ENCODE results near the gene PARD3B.

The PARD3B gene

GRCh38 chr2:205011031-205011430 lies 465.8 kb downstream of the PARD3B start:
- Histone ChIP-seq H3K27me3 (ENCODE audit: control insufficient read depth, insufficient read depth, low read length) (no peaks in the 10 kb centered on the region), H3K4me2 (ENCODE audit: low read length) (no peak overlapping the region), H3K4me3 (ENCODE audit: low read length) (no peak overlapping the region), H3K9ac (ENCODE audit: low read depth, low read length) (no peak overlapping the region), H3K4me1 (ENCODE audit: control insufficient read depth, insufficient read depth, low read length) (no peaks in the 10 kb centered on the region), H3K9me3 (replicated peaks; ENCODE audit: low read length) (no peaks in the 10 kb centered on the region), H3K36me3 (ENCODE audit: insufficient read depth, low read length) (no peaks in the 10 kb centered on the region)

GRCh38 chr2:205012961-205013360 lies 467.7 kb downstream of the PARD3B start:
- Histone ChIP-seq H3K36me3 (ENCODE audit: insufficient read depth, low read length) (no peaks in the 10 kb centered on the region), H3K27me3 (ENCODE audit: control insufficient read depth, insufficient read depth, low read length) (no peaks in the 10 kb centered on the region), H3K4me1 (ENCODE audit: control insufficient read depth, insufficient read depth, low read length) (no peaks in the 10 kb centered on the region), H3K4me2 (ENCODE audit: low read length) (no peak overlapping the region), H3K9ac (ENCODE audit: low read depth, low read length) (no peak overlapping the region), H3K4me3 (ENCODE audit: low read length) (no peak overlapping the region), H3K9me3 (replicated peaks; ENCODE audit: low read length) (no peaks in the 10 kb centered on the region)

- H3K27me3 ChIP-seq (ENCODE audit: control insufficient read depth, insufficient read depth, low read length), result no peaks in the 10 kb centered on the region
- H3K4me1 ChIP-seq (ENCODE audit: control insufficient read depth, insufficient read depth, low read length), result no peaks in the 10 kb centered on the region
- no peaks in the 10 kb centered on the region for H3K36me3 ChIP-seq (ENCODE audit: insufficient read depth, low read length)
- no peak overlapping the region for H3K4me3 ChIP-seq (ENCODE audit: low read length)
- no peak overlapping the region for H3K9ac ChIP-seq (ENCODE audit: low read depth, low read length)
- no peaks in the 10 kb centered on the region for H3K9me3 ChIP-seq (replicated peaks; ENCODE audit: low read length)
- H3K4me2 ChIP-seq (ENCODE audit: low read length), result no peak overlapping the region
These were observed 468.3 kb downstream of the PARD3B start for GRCh38 chr2:205013586-205013985.

- no peaks in the 10 kb centered on the region for H3K4me1 ChIP-seq (ENCODE audit: control insufficient read depth, insufficient read depth, low read length)
- no peak overlapping the region for H3K9ac ChIP-seq (ENCODE audit: low read depth, low read length)
- no peak overlapping the region for H3K4me2 ChIP-seq (ENCODE audit: low read length)
- H3K9me3 ChIP-seq (replicated peaks; ENCODE audit: low read length), result no peaks in the 10 kb centered on the region
- no peak overlapping the region for H3K4me3 ChIP-seq (ENCODE audit: low read length)
- H3K27me3 ChIP-seq (ENCODE audit: control insufficient read depth, insufficient read depth, low read length), result no peaks in the 10 kb centered on the region
- H3K36me3 ChIP-seq (ENCODE audit: insufficient read depth, low read length), result no peaks in the 10 kb centered on the region
These were observed 468.9 kb downstream of the PARD3B start for GRCh38 chr2:205014201-205014600.

- no peak overlapping the region for H3K9ac ChIP-seq (ENCODE audit: low read depth, low read length)
- no peaks in the 10 kb centered on the region for H3K27me3 ChIP-seq (ENCODE audit: control insufficient read depth, insufficient read depth, low read length)
- no peak overlapping the region for H3K4me2 ChIP-seq (ENCODE audit: low read length)
- H3K9me3 ChIP-seq (replicated peaks; ENCODE audit: low read length), result no peaks in the 10 kb centered on the region
- H3K4me3 ChIP-seq (ENCODE audit: low read length), result no peak overlapping the region
- no peaks in the 10 kb centered on the region for H3K4me1 ChIP-seq (ENCODE audit: control insufficient read depth, insufficient read depth, low read length)
- no peaks in the 10 kb centered on the region for H3K36me3 ChIP-seq (ENCODE audit: insufficient read depth, low read length)
These were observed 472.1 kb downstream of the PARD3B start for GRCh38 chr2:205017381-205017780.

GRCh38 chr2:205017912-205018311 lies 472.6 kb downstream of the PARD3B start:
- Histone ChIP-seq H3K36me3 (ENCODE audit: insufficient read depth, low read length) (no peaks in the 10 kb centered on the region), H3K27me3 (ENCODE audit: control insufficient read depth, insufficient read depth, low read length) (no peaks in the 10 kb centered on the region), H3K9me3 (replicated peaks; ENCODE audit: low read length) (no peaks in the 10 kb centered on the region), H3K4me3 (ENCODE audit: low read length) (no peak overlapping the region), H3K9ac (ENCODE audit: low read depth, low read length) (no peak overlapping the region), H3K4me1 (ENCODE audit: control insufficient read depth, insufficient read depth, low read length) (no peaks in the 10 kb centered on the region), H3K4me2 (ENCODE audit: low read length) (no peak overlapping the region)

- Histone ChIP-seq H3K4me1 (ENCODE audit: control insufficient read depth, insufficient read depth, low read length) (peaks cover 12% of the 10 kb centered on the region), H3K36me3 (ENCODE audit: insufficient read depth, low read length) (no peaks in the 10 kb centered on the region), H3K9me3 (replicated peaks; ENCODE audit: low read length) (no peaks in the 10 kb centered on the region), H3K27me3 (ENCODE audit: control insufficient read depth, insufficient read depth, low read length) (no peaks in the 10 kb centered on the region), H3K4me3 (ENCODE audit: low read length) (no peak overlapping the region), H3K9ac (ENCODE audit: low read depth, low read length) (no peak overlapping the region), H3K4me2 (ENCODE audit: low read length) (no peak overlapping the region)
These were observed 475.4 kb downstream of the PARD3B start for GRCh38 chr2:205020673-205021072.

- Histone ChIP-seq H3K9me3 (replicated peaks; ENCODE audit: low read length) (no peaks in the 10 kb centered on the region), H3K36me3 (ENCODE audit: insufficient read depth, low read length) (no peaks in the 10 kb centered on the region), H3K4me3 (ENCODE audit: low read length) (no peak overlapping the region), H3K4me2 (ENCODE audit: low read length) (no peak overlapping the region), H3K4me1 (ENCODE audit: control insufficient read depth, insufficient read depth, low read length) (peaks cover 15% of the 10 kb centered on the region), H3K9ac (ENCODE audit: low read depth, low read length) (no peak overlapping the region), H3K27me3 (ENCODE audit: control insufficient read depth, insufficient read depth, low read length) (no peaks in the 10 kb centered on the region)
These were observed 477.6 kb downstream of the PARD3B start for GRCh38 chr2:205022841-205023240.

- no peaks in the 10 kb centered on the region for H3K9me3 ChIP-seq (replicated peaks; ENCODE audit: low read length)
- H3K4me2 ChIP-seq (ENCODE audit: low read length), result peak overlapping the region; percentile 82
- peak overlapping the region; percentile 6 for H3K9ac ChIP-seq (ENCODE audit: low read depth, low read length)
- peaks cover 15% of the 10 kb centered on the region for H3K4me1 ChIP-seq (ENCODE audit: control insufficient read depth, insufficient read depth, low read length)
- H3K27me3 ChIP-seq (ENCODE audit: control insufficient read depth, insufficient read depth, low read length), result no peaks in the 10 kb centered on the region
- no peaks in the 10 kb centered on the region for H3K36me3 ChIP-seq (ENCODE audit: insufficient read depth, low read length)
- peak overlapping the region; percentile 61 for H3K4me3 ChIP-seq (ENCODE audit: low read length)
These were observed 479.7 kb downstream of the PARD3B start for GRCh38 chr2:205024822-205025518.

GRCh38 chr2:205025580-205026240 lies 480.4 kb downstream of the PARD3B start:
- H3K4me3 ChIP-seq (ENCODE audit: low read length), result peak overlapping the region; percentile 5
- no peaks in the 10 kb centered on the region for H3K36me3 ChIP-seq (ENCODE audit: insufficient read depth, low read length)
- peaks cover 15% of the 10 kb centered on the region for H3K4me1 ChIP-seq (ENCODE audit: control insufficient read depth, insufficient read depth, low read length)
- H3K4me2 ChIP-seq (ENCODE audit: low read length), result peak overlapping the region; percentile 82
- no peaks in the 10 kb centered on the region for H3K9me3 ChIP-seq (replicated peaks; ENCODE audit: low read length)
- no peaks in the 10 kb centered on the region for H3K27me3 ChIP-seq (ENCODE audit: control insufficient read depth, insufficient read depth, low read length)
- H3K9ac ChIP-seq (ENCODE audit: low read depth, low read length), result peak overlapping the region; percentile 6

- Histone ChIP-seq H3K36me3 (ENCODE audit: insufficient read depth, low read length) (no peaks in the 10 kb centered on the region), H3K4me2 (ENCODE audit: low read length) (no peak overlapping the region), H3K27me3 (ENCODE audit: control insufficient read depth, insufficient read depth, low read length) (no peaks in the 10 kb centered on the region), H3K9me3 (replicated peaks; ENCODE audit: low read length) (no peaks in the 10 kb centered on the region), H3K4me3 (ENCODE audit: low read length) (no peak overlapping the region), H3K4me1 (ENCODE audit: control insufficient read depth, insufficient read depth, low read length) (peaks cover 3% of the 10 kb centered on the region), H3K9ac (ENCODE audit: low read depth, low read length) (no peak overlapping the region)
These were observed 485.4 kb downstream of the PARD3B start for GRCh38 chr2:205030695-205031094.

- no peaks in the 10 kb centered on the region for H3K36me3 ChIP-seq (ENCODE audit: insufficient read depth, low read length)
These were observed 486.8 kb downstream of the PARD3B start for GRCh38 chr2:205032093-205032551.

More at GRCh38 chr2:205032093-205032551, 486.8 kb downstream of the PARD3B start:
- H3K9me3 ChIP-seq (replicated peaks; ENCODE audit: low read length), result no peaks in the 10 kb centered on the region
- no peak overlapping the region for H3K4me3 ChIP-seq (ENCODE audit: low read length)
- no peaks in the 10 kb centered on the region for H3K27me3 ChIP-seq (ENCODE audit: control insufficient read depth, insufficient read depth, low read length)
- no peak overlapping the region for H3K4me2 ChIP-seq (ENCODE audit: low read length)
- no peak overlapping the region for H3K9ac ChIP-seq (ENCODE audit: low read depth, low read length)
- no peaks in the 10 kb centered on the region for H3K4me1 ChIP-seq (ENCODE audit: control insufficient read depth, insufficient read depth, low read length)

All from skeletal muscle satellite cell (primary cell).